Measurements from ENCODE around the gene CRLF2. TPM values are rescaled to one million over a fixed set of nuclear protein-coding genes. Genes with fewer than 3 reads are reported as not detected.

Gene CRLF2
- total RNA-seq, 1 donor from 2014 or later, result 0.52 TPM

Other genes with a start within 250 kb of the CRLF2 start
- gene CSF2RA, start 56.2 kb upstream of the CRLF2 start, total RNA-seq, result 7.3 TPM
- gene IL3RA, start 124.1 kb upstream of the CRLF2 start, total RNA-seq, result 6.3 TPM
- gene SLC25A6, start 179.5 kb upstream of the CRLF2 start, total RNA-seq, result 185 TPM
- gene ASMTL, start 240.3 kb upstream of the CRLF2 start, total RNA-seq, result 13.6 TPM

All from skeletal muscle tissue (tissue), 1 donor.